Kasumi-1 (cell line): ENCODE measurements around the gene DLX1.
A peak's percentile ranks its signal among the peaks of the same experiment; 100 is the strongest.
"Not testable (repeated sequence)": the region's sequence is repeated elsewhere in the genome, so short reads cannot be mapped to it uniquely, and the experiment has no call there.

Experiments used
- DNase-seq, 2 experiments: peaks; one replicate each; lab custom pipeline; 2025; lab: John Stamatoyannopoulos, UW

DLX1 gene

DNA sequence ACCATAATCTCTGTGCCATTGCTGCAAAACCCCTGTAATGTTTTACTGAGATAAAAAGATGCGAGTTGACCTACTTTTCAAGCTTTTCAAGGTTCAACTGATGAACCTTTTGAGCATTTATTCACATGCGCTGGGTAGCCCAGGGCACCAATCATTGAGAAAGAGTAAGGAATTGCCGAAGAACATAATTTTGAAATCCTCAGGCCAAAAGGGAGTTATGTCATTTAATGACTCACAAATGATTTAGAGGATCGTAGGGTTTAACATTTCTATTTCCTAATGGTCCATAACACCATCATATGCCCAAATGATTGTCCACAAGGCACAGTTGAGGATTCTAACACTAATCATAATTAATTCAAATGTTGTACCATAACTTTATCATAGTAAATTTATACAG, 20.2 kb upstream of the DLX1 start:
- DNase-seq: no peak

- no peak for DNase-seq
These were observed 18.9 kb upstream of the DLX1 start for GRCh38 chr2:172066394-172066886.

DNA sequence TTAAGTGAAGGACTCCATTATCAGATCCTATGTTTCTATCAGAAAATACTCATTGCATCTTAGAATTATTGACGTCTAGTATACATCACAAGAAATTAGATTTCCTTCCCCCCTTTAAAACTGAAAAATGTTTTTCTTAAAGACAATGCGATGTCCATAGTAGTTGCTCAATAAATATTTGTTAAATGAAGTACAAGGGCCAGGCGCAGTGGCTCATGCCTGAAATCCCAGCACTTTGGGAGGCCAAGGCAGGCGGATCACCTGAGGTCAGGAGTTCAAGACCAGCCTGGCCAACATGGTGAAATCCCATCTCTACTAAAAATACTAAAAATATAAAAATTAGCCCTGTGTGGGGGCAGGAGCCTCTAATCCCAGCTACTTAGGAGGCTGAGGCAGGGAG, 17.4 kb upstream of the DLX1 start:
- not testable (repeated sequence) for DNase-seq

GRCh38 chr2:172070936-172071335, 14.4 kb upstream of the DLX1 start:
- DNase-seq: no peak

- no peak for DNase-seq
These were observed 13.0 kb upstream of the DLX1 start for GRCh38 chr2:172072303-172072702.

- DNase-seq: no peak
These were observed 12.6 kb upstream of the DLX1 start for GRCh38 chr2:172072706-172073105.

DNA sequence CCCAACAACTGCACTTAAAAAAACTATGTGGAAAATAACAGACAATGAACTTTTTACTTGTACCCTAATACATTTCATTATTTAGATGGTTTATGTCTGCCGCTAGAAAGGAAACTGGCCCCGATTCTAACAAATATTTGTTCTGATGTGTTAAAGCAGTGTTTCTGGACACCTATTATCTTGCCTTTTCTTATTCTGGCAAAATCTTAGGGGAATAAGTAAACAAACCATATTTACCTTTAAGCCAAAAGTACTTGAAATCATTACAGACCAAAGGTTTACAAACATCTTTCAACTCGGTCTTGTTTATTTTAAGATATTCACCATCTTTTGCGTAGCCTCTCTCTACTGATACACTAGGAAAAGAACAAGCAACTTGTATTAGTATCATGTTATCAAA, 11.8 kb upstream of the DLX1 start:
- DNase-seq: no peak

DNA sequence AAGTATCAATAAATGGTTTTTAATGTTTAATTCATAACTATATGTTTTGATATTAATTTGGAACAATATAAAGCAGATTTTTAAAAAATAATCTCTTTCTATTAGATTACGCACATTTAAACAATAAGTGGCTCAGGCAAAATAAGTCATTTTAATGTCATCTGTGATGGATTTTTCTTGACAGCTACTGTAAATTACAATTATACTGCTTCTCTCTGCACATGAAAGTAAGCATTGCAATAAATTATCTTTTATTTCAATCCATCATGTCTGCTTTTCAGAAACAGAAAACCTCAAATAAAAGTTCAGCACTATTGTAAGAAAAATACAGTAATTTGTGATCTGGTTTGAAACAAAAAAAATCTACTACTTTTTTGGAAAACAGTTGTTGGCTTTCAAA, 11.1 kb upstream of the DLX1 start:
- DNase-seq: no peak

GRCh38 chr2:172079416-172079815, 5.9 kb upstream of the DLX1 start:
- no peak for DNase-seq

DNA sequence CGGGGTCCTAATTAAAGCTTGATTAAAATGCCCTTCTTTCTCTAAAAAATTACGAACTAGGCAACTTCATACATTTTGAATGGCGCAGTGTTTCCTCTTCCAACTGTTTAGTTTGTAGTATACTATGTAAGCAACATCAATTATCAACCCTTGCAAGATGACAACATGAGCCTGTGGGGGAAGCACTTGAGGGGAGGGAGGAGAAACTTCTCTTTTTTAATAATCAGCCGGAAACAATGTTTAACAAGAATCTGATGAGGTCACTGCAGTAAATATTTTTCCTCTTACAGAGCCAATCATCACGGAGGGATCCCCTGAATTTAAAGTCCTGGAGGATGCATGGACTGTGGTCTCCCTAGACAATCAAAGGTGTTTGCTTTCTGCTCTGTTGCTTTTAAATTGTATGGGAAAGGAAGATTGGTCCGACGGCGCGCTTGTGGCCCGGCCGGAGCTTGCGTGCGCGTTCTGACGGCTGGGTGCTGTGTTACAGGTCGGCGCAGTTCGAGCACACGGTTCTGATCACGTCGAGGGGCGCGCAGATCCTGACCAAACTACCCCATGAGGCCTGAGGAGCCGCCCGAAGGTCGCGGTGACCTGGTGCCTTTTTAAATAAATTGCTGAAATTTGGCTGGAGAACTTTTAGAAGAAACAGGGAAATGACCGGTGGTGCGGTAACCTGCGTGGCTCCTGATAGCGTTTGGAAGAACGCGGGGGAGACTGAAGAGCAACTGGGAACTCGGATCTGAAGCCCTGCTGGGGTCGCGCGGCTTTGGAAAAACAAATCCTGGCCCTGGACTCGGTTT, 5.3 kb upstream of the DLX1 start:
- DNase-seq: peak in 1 of 2 experiments; percentile 52

- no peak for DNase-seq
These were observed 4.6 kb upstream of the DLX1 start for GRCh38 chr2:172080641-172081220.

DNA sequence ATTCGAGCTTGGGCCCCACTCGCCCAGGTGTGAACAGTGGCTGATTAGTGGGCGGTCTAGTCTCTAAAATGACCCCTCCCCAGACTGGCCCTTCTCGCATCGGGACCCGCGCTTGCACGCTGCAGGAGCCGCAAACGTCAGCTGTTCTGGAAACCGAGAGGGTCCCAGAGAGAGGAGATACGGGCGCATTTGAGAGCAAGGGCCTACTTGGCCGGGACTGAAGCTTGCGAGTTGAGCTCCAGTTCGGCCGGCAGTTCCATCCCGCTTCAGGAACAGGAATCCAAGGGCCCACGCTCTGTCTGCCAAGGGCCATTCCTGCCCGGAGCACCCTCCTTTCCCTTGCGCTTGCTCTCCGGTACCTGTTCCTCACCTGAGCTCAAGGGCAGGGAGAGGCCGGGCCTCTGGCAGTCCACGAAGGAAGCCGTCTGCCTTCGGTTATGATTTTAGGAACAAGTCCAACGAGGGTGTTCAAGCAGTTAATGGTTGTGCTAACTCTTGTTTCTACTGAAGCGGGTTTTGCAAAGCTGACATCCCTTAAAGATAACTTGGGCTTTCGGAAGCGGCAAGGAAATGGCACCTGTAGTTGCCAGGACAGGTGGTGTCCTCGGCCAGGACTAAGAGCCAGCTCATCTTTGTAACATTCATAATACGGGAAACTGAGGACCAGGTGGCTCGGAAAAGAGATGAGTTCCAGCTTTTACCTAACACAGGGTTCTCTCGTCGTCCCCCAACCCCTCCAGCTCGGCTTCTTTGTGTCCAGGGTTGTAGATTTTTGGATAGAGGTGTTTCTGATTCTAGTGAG, 3.9 kb upstream of the DLX1 start:
- no peak for DNase-seq

DNA sequence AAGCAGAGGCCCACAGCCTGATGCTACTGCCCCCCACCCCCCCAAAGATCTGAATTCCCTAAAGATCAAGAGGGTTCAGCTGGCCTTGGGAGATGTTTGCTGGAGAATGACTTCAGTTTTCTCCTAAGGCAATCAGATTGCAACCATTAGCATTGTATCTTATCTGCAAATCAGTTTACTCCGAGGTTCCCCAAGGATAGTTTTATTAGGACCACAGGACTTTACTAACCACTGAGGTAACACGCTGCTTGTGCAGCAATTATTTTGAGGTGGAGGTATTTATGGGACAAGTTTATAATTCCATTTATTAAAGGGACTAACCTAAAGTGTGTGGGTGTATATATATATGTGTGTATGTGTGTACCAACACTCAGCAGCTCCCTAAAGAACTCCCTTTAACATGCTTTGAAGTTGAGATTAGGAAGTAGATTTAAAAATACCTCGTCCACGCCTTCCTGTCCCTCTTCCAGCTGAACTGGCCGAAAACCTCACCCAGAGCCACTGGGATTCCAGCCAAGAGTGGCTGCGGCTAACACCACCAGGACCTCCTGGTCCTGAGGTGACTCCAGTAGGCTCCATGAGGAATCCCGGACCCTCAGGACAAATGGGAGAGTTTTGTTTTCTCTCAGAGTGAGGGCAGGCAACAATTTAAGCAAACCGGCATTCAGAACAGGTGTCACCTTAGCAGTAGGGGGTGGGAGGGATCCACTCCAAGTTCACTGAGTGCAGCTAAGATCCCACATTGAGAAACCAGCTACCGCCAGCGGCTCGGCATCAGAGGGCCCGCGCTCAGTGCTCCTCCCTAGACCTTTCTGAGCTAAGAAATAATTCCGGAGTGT, 3.0 kb upstream of the DLX1 start:
- DNase-seq: no peak

DNA sequence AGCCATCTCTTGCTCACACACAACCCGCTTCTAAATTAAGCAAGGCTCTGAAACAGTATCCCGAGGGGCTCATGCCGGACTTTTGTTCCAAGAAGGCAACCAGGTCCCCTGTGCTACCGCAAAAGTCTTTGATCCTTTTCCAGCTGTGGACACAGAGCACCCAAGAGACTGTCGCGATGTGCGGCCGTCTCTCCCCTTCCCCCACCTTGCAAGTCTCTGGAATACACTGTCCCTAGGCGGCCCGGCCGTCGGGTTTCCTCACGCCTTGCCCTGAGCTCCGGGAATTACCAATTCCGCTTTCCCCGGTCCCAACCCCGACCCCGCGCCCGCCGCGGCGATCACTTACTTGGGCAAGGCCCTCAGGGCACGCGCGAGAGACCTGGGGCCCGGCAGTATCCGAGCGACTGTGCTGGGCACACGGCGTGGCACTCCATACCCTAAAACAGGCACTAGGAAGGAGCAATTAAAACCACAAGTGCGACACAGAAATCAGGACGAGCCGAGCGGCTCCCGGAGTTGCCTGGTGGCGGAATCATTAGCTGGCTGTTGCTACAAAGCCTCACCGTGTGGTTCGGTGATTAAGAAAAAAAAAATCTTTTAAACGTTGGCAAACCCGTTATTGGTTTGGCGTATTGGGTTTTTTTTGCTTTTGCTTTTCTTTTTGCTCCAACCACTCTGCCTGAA, 2.2 kb upstream of the DLX1 start:
- DNase-seq: no peak

DNA sequence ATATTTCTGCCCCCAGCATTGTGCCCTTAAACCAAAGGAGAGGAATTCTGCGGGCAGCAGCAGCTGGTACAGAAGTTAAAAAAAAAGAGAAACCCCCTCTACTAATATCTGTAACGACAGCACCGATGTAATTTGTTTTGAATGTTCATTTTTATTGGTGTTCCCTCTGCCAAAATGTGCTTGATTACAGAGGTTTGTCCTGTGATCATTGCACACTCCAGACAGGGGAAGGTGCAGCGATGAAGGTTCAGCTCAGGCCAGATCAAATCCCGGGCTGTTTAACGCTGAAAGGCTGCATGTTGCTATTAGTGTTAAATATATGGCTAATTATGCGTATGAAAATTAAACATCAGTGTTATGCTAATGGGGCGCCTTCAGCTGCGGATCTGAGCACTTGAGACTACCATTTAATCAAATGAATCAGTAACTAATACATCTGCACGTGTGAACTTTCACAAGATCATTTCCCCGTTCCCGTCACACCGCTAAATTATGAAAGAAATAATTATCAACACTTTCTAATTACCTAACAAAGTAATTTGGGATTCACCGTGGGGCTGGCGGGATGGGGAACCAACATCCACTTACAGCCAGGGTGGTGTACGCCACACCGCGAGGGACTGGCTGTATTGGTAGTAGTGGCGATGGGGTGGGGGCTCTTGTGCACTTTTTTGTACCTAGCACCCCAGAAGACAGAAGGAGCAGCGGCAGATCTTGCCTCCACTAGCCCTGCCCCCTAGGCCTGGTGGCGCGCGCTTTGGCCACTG, 1.5 kb upstream of the DLX1 start:
- no peak for DNase-seq

- DNase-seq: peak in 1 of 2 experiments; percentile 31
These were observed 987 bp upstream of the DLX1 start for GRCh38 chr2:172084395-172084644.

DNA sequence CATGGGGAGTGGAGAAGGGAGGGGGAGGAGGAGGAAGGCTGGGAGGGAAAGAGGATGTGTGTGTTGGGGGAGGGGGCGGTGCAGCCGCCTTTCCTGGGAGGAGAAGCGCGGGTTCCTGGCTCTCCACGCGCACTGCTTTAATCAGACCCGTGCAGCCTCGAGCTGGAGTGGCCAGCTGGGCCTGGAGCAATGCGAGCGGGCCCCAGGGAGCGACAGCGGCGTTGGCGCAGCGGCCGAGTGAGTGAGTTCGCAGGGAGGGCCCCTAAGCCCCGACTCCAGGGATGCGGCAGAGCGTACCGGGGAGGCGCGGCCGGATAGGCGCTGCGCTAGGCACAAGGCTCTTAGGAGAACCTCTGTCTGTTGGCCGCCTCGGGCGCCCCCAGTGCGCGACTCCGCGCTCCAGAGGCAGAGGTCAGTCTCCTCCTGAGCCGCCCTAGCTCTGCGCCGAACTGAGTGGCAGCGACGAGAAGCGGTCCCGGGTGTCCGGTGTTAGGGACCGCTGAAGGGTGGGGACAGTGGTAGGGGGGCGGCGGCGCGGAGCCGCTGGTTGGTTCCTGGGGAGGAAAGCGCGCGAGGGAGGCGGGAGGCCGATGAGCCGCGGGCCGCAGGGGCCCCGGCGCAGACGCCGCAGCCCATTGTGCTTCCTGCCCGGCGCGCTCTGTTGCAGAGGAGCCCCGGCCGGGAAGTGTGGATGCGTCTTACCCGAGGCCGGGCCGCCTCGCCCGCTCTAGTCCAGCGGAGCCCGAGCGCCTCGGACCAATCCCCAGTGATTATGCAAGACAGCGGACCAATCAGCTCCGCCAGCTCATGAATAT, 455 bp upstream of the DLX1 start:
- peak; percentile 84 to 89 for DNase-seq

DNA sequence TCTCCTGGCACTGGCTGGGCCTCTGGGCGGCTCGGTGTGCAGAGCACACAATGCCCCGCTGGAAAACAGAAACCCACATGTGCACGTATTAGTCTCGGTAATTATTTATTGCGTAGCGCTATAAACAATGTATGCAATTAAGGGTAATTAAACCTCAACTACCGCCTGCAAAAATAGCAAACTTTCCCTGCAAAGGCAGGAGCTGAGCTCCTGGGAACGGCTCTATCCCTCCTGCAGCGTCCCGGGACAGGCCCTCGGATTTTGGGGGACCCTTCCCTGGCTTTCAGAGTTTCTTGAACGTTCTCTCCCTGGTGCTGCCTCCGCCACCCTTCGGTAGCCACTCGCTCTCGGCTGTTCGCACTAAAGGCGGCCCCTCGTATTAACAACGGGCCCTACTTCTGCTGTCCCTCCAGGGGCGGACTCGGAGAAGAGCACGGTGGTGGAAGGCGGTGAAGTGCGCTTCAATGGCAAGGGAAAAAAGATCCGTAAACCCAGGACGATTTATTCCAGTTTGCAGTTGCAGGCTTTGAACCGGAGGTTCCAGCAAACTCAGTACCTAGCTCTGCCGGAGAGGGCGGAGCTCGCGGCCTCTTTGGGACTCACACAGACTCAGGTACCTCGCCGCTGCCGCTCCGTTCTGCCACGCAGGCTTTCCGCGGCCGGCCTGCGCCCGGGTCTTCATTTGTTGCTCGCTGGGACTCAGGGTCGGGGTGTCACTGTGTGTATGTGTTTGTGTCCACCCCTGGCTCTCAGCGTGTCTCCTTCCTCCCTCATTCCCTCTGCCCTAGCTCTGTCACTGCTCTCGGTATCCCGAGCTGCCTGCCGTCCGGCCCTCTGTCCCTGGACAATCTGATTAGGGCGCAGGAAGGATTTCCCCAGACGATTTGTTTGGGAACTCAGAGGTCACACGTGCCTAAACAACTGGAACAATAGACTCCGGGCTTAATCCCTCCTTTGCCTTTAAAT, 1.2 kb downstream of the DLX1 start:
- peak; percentile 39 to 72 for DNase-seq
